Stimulated activated CD4-positive, alpha-beta T cell treated with anti-CD3 and anti-CD28 coated beads, TNF-alpha, amount 100 ng/mL, for 1 hour (primary cell): ENCODE measurements around the gene NPBWR2.

Source experiments
- DNase-seq, 3 donors: peaks; one replicate each; pipeline ENCODE4 v3.0.0-alpha.2; 2020; ENCODE audit warnings: low read depth in 3 of 3, low spot score in 1 of 3

NPBWR2 gene, protein sequence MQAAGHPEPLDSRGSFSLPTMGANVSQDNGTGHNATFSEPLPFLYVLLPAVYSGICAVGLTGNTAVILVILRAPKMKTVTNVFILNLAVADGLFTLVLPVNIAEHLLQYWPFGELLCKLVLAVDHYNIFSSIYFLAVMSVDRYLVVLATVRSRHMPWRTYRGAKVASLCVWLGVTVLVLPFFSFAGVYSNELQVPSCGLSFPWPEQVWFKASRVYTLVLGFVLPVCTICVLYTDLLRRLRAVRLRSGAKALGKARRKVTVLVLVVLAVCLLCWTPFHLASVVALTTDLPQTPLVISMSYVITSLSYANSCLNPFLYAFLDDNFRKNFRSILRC

DNA sequence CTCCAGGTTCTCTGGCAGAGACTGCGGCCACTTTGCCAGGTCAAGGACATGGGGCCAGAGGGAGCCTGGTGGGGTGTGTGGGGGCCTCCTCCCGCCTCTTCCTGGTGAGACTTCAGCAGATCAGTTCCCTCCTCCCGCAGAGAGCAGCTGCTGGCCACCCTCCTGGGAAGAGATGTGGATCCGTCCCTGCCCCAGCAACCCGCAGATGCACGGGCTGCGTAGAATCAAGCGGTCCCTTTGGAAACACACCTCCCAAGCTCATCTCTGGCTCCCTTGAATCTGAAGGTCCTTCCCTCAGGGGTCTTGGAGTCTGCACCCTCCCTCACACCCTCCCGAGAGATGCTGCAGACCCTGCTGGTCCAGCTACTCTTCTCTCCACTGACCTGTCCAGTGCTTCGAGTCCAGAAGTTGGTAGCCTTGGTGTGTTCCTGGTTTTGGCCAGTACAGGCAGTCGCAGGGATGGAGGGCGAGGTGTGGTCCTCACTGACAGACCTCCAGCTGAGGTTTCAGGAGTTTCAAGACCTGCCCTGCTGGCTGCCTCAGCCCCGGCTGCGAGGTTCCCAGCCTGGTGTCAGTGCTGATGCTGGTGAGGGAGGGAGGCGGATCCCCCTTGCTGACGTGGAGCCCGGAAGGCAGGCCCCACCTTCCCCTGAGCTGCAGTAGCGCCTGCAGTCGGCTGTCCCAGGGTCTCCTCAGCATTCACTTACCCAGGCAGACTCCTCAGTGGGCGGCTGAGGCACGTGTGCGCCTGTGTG, at the start of gene NPBWR2:
Gene NPBWR2, minus strand, starts transcription at position 585 of the 755 bp plus-strand sequence. CDS start 734 bp downstream, outside the sequence.
- no peak for DNase-seq

DNA sequence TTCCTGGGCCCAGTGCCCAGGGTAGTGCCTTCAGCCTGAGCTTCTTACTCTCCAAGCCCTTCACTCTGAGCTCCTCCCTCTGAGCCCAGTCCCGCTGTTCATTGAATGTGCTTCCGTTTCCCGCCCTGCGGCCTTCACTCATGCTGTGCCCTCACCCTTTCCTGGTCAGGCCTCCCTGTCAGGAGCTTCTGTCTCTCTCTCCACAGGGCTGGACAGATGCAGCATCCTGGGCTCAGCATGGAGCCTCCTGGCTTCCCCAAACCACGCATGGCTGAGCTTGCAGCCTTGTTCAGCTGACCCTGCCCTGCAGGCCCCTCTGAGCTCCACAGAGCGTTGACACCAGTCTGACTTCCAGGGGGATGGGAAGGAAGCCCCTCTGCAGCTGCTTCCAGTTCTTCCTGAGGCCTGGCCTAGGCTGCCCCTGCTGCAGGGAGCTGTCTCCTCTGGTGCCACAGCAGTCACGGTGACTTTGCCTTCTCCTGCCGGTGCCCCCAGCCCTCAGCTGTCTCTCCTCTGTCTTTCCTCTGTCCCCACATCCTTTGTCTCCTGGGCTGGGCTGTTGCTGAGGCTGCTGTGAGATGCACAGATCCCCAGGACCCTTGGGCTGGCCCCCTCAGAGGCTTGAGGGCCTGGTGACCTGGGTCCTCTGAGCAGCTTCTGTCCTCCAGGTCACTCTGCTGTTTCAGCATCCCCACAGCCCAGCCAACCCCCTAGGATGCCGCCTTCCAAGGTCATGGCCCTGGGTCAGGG, 48.9 kb upstream of the NPBWR2 start:
- no peak for DNase-seq

DNA sequence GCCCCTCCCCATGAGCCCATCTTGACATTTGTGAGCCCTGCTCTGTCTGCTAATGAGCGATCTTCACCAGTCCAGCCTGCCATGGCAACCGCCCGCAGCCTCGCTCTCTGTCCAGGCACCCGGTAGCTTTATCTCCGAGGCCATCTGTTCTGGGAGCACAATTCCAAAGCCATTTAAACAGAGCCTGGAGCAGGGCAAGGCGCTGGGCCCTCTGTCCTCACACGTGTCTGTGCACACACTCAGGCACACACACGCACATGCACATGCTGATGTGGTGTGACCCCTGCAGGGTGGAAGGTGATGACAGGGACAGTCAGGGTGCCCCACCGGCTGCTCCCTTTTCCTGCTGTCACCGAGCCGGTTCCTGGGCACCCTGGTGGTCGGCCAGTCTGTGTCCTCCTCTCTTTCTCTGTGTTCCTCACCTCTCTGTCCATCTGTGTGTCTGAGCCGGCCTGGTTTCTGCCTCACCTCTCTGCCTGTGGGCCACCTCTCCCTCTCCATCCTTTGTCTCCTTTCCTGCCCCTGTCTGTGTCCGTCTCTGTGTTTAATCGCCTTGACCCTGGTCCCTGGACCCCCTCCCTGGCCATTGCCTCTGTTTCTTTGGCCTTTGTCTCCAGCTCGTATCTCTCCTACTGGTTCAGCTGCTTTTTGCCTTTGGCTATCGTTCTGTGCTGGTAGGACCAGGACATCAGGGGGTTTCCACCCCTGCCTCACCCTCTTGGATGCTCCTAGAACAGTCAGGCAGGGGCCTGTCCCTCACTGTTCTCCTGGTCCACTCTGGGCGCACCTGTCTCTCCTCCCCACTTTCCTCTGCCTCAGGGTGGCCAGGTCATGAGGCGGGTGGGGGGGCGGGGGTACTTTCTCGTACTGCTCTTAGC, 48.1 kb upstream of the NPBWR2 start:
- no peak for DNase-seq

DNA sequence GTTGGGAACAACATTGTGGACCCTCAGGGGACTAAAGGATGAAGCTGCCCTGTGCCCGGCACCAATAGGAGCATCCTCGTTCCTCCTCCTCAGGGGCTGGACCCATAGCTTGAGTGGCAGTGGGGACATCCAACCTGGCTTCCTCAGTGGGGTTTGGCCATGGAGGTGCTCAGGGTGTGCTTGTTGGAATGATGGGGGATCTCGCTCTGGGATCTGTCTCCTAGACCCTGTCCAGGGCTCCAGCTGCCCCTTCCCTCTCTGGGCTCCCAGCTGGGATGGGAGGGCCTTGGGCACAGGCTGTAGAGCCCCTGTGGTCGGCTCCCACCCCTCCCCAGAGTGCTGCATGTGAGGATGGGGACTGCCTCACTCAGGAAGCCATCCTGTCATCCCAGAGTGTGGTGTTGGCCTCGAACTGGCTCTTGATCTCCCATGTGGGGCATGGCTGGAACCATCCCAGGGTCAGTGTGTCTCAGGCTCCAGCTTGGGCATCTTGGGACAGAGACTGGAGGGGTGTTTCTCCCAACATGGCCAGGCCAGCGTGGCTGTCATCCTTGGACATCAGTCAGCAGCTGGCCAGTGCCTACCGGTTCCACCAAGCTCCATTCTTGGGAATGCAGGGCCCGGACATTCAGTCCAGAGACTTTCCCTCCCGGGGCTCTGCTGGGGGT, 47.4 kb upstream of the NPBWR2 start:
- DNase-seq, result no peak

DNA sequence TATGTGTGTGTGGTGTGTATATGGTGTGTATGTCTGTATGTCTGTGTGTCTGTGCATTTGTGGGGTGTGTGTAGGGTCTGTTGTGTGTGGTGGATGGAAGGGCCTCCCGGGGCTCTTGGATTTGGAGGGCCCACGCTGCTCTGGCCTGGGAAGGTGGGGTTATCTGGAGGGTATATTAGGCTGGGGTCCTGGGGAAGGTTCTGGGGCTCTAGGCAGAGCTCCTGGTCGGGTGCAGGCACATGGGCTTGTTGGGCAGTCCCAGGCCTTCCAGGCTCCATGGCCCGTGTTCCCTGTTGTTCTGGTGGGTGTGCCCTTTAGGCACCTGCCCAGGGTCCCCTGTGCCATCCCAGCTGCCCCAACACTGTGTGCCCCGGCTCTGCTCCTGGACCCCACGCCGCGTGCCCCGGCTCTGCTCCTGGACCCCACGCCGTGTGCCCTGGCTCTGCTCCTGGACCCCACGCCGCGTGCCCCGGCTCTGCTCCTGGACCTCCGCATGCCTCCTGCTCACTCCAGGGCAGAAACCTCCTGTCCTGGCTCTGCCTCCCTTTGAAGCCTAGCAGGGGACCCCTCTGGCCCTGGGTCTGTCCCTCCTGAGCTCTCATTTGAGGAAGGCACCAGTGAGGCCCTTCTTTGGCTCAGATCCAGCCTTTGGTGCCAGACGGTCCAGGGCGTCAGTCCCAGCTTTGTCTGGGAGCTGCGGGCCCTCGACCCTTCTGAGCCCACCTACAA, 46.7 kb upstream of the NPBWR2 start:
- no peak for DNase-seq

DNA sequence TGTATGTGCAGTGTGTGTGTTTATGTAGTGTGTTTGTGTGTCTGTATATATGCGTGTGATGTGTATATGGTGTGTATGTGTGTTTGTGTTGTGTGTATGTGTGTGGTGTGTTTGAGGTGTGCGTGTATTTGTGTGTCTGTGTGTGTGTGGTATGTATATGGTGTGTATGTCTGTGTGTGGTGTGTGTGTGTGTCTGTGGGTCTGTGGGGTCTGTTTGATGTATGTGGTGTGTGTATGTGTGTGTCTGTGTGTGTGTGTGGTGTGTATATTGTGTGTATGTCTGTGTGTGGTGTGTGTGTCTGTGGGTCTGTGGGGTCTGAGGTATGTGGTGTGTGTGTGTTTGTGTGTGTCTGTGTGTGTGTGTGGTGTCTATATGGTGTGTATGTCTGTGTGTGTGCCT, 46.0 kb upstream of the NPBWR2 start:
- DNase-seq, result no peak

DNA sequence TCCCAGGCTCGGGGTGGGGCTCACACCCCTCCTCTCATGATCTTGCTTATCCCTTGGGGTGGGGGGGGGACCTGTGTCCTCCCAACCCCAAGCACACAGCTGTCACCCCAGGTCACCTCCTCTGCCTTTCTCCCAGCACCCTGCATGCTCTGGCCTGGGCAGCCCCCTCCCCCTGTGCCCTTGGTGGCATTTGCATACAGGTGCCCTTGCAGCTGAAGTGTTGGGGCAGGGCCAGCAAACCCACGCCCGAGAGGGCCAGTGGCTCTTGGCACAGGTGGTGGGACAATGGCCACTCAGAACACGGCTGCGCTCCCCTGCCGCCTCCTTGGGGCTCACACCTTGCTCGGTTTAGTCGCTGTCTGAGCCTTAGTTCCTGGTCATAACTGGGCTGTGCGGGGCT, 45.5 kb upstream of the NPBWR2 start:
- no peak for DNase-seq

DNA sequence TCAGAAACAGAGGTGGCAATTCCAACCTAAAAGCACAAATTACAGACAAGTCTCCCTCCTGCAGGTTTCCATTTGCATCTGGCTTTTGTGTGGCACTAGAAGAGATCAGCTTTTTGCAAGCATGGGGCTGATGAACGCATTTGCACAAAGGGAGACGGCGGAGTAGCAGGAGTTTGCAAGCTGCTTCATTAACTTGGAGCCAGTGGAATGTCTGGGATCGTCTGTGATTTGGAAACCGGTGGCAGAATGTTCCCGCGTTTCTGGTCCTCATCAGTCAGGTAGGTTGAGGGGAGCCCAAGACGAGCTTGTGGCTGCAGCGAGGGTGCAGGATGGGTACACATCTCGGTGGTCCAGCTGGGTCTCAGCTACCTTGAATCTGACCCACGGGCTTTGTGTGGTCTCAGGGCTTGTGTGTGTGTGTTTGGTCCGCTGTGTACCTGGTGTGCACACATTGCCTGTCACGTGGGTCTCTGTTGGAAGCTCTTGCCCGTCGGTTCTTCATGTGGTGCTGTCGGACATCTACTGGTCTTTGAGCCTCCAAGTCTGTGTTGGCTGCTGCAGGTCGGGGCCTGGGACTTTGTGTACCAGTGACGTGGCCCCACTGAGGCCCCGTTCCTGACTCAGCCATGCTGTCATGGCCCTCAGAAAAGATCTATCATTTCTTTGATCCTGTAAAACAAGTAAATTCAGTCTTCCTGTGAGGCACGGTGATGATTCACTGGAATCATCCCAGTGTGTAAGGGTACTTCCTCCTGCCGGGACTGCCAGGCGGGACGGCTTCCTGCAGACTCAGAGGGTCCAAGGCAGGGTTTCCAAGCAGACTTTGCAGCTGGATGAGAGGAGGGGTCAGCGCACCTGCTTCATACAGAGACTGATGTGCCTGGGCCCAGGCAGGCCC, 44.5 kb upstream of the NPBWR2 start:
- DNase-seq, result no peak

DNA sequence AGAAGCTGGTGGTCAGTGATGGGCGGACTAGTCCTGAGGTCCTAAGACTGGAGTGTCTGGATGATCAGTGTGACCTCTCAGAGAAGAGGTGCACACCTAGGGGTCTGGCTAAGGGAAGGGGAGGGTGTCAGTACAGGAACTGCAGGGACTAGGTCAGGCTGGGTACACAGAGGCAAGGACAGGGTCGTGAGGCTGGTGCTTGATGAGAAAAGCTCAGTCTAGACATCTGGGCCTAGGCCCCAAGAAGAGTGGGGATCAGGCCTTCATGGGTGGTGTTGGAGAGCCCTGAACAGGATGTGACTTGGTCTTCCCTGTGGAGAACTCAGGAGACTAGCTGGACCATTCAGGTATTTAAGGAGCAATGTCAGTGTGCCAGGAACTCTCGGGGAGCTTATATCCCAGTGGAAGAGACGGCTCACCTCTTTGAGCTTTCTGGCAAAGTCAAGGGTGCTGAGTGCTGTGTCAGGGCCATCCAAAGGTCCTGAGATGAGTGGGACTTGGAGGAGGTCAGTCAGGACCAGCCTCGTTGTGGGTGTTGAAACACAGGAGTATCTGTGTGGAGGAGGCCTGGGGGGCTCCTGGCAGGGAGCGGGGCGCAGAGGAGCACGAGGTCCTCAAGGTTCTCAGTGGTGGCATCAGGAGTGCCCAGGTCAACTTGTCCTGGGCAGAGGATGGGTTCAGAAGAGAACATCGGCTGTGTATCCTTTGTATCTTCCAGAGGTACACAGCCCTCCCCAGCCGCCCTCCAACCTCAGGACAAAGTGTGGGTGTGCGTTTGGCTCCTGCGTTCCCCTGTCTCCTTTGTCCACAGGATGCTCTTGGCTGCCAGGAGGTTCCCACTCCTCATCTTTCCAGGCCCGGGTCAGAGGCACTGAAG, 43.6 kb upstream of the NPBWR2 start:
- no peak for DNase-seq

DNA sequence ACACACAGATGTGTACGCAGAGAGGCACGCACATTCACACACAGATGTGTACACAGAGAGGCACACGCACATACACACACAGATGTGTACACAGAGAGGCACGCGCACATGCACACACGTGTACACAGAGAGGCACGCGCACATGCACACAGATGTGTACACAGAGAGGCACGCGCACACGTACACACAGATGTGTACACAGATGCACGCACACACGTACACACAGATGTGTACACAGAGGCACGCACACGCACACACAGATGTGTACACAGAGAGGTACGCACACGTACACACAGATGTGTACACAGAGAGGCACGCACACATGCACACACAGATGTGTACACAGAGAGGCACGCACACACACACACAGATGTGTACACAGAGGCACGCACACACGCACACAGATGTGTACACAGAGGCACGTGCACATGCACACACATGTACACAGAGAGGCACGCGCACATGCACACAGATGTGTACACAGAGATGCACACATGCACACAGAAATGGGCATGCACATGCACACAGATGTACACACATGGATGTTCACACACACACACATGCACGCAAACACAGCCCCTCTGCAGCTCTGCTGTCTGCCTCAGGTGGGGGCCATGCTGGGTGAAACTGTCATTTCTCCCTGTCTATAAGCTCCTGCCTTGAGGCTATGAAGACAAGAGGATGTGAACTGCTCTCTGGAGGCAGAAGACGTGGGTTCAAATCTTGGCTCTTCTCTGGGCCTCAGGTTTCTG, 42.6 kb upstream of the NPBWR2 start:
- no peak for DNase-seq

DNA sequence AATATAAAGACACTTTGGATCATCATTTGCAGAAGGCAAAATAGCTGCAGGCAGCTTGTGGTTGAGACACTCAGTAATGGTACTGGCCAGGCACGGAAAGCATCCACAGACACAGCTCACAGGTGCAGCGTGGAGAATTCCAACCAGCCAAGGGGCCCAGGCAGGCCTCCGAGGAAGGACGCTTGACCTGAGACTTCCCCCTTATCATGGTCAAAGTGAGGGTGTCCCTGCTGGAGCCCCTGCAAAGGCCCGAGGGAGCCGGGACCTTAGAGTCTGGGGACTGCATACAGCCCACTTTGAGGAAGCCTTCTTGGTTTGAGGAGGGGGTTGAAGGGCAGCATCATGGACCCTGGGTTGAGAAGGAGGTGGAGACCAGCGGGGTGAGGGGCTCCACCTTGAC, 41.8 kb upstream of the NPBWR2 start:
- no peak for DNase-seq

DNA sequence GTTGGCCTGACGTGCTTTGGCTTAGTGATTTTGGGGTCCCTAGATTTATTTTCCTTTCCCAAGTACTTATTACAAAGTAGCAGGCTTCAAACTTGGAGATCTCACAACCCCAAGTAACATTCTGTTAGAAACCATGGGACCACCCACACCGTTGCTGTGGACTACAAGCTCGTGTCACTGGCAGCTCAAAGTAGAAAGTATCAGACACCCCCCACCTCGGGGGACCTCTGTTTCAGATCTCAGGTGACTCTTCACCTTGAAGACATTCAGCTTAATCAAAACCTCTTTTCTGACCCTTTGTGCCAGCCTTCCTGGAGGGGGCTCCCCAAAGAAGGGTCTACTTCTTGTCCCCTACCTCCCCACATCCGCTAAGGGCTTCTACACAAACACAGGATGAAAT, 41.2 kb upstream of the NPBWR2 start:
- DNase-seq, result no peak

DNA sequence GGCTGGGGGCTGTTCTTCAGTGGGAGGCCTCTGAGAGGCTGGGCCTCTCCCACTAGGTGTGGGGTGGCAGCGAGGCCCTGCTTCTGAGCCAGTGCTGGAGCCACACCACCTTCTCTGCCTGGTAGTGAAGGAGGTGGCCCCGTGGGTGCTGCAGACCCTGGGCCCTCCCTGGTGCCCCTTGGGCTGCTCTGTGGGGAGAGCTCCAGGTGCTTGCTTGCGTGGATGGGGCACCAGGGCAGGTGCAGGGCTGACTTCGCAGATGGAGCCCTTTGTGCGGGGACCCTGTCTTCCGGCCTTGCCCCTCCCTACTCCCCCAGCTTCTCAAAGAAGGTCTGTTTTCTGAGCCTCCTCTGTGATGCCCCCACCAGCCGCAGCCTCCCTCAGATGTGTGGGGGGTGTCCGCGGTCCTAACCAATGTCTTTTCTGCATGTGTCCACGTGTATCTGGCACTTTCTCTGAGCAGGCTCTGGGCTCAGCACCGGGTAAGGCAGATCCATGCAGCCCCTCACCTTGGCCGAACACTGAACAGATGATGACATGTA, 39.6 kb upstream of the NPBWR2 start:
- no peak for DNase-seq

DNA sequence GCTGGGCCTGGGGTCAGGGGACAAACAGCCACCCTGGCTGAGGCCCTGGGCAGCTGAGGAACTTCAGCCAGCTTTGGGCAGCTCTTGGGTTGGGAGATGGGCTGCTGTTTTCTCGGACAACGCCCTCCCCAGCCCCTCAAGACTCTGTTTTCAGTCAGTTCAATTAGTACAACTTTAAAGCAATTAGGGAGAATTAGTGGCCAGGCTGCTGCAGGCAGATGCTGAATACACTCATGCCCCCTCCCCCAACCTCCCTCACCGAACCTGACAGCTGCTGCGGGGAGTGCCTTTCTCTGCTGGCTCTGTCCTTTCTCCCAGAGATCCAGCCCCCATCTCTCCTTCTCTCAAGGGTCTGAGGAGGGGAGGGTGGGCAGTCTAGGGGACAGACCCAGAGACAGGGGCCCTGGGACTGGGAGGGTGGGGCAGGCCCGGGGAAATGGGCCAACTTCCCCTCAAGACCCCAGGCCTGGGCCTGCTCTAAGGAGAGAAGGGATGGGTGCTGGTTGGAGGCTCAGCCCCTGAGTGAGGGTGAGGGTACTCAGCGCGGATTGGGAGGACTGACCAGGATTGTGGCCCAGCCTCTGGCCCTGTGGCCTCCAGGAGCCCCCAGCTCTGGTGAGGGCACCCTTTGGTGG, 39.1 kb upstream of the NPBWR2 start:
- DNase-seq, result no peak

DNA sequence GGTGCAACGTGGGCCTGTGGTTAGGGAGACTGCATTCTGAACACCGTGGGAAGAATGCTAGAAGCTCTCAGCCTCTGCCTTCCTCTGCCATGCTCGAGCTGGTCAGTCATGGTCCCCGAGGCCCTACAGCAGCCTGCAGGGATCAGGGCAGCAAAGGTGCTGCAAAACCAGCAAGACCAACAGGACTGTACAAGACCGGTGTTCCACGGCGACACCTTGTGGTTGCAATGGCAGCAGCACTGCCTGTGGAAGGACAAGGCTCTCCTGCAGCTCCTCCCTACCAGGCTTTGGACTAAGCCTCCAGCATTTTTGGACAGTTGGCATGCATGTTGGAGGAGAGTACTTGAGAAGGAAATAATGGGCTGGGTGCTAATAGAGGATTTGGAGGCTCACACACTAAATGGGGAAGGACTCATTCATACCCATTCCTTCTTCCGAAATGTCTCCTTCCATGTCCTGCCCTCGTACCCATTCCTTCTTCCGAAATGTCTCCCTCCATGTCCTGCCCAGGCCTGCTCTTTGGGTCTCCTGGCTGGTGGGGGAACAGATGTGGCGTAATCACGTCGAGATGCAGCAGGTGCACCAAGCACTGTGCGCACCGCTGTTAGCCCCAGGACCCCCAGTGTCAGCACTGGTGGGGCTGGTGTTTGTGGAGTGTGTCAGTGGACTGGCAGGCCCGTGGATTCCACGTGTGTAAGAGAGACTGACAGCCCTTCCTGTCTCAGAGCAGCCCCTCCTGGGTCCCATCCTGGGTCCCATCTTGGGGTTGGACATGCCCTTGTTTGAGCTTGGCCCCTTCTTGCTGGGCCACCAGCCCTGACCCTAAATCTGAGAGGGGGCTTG, 38.3 kb upstream of the NPBWR2 start:
- no peak for DNase-seq
